Glutamatergic neuron (in vitro differentiated cells): ENCODE results near the gene ARFRP1. TPM values are rescaled to one million over a fixed set of nuclear protein-coding genes. Genes with fewer than 3 reads are reported as not detected.

ENCODE experiments used
- DNase-seq: peaks from one replicate; pipeline ENCODE4 v3.0.0; 2022
- H3K27ac Mint-ChIP-seq: one replicate; pipeline ENCODE4 v1.8.0; 2020; ENCODE audit warnings: mild to moderate bottlenecking, mixed read lengths, inconsistent platforms; ENCODE audit not compliant: unreplicated experiment
- H3K27me3 Mint-ChIP-seq: one replicate; pipeline ENCODE4 v1.8.0; 2020; ENCODE audit warnings: mild to moderate bottlenecking, moderate library complexity, mixed read lengths, inconsistent platforms; ENCODE audit not compliant: unreplicated experiment
- H3K36me3 Mint-ChIP-seq: one replicate; pipeline ENCODE4 v1.8.0; 2020; ENCODE audit warnings: mild to moderate bottlenecking, mixed read lengths, inconsistent platforms; ENCODE audit not compliant: unreplicated experiment
- H3K4me1 Mint-ChIP-seq: one replicate; pipeline ENCODE4 v1.8.0; 2020; ENCODE audit warnings: mild to moderate bottlenecking, low read depth, mixed read lengths, inconsistent platforms; ENCODE audit not compliant: unreplicated experiment
- H3K4me3 Mint-ChIP-seq: one replicate; pipeline ENCODE4 v1.8.0; 2020; ENCODE audit warnings: mild to moderate bottlenecking, mixed read lengths, inconsistent platforms; ENCODE audit not compliant: unreplicated experiment
- H3K9me3 Mint-ChIP-seq: one replicate; pipeline ENCODE4 v1.8.0; 2020; ENCODE audit warnings: mild to moderate bottlenecking, moderate library complexity, mixed read lengths, inconsistent platforms; ENCODE audit not compliant: unreplicated experiment
- CTCF ChIP-seq: fragments of 200-600 bp; sonication (generic); IDR thresholded peaks from one replicate; pipeline ENCODE4 v1.5.0; 2021; ENCODE audit not compliant: partially characterized antibody, unreplicated experiment
- total RNA-seq: library from RNA; stranded (reverse); fragmentation: NEBNext Ultra II Directional; extraction: Animal tissue kit (Norgen Biotek cat#: 25700); gene quantifications from one replicate; pipeline ENCODE4 v1.2.1, GENCODE V29; 2021; ENCODE audit not compliant: unreplicated experiment

ARFRP1 gene
- total RNA-seq, 1 donor from 2014 or later = 51.9 TPM

- H3K9me3 Mint-ChIP-seq = peaks cover 14% of the 10 kb centered on the region
- DNase-seq = no peak
These were observed 42.1 kb upstream of the ARFRP1 start for GRCh38 chr20:63749597-63750508.

GRCh38 chr20:63748934-63749270 lies 41.1 kb upstream of the ARFRP1 start:
- peaks cover 4% of the 10 kb centered on the region for H3K4me1 Mint-ChIP-seq
- TF ChIP-seq CTCF = no peak
- H3K27ac Mint-ChIP-seq = peak overlapping the region; percentile 38
- H3K36me3 Mint-ChIP-seq = no peaks in the 10 kb centered on the region
- H3K27me3 Mint-ChIP-seq = peaks cover 10% of the 10 kb centered on the region
- H3K4me3 Mint-ChIP-seq = no peak overlapping the region
- peaks cover 14% of the 10 kb centered on the region for H3K9me3 Mint-ChIP-seq
- no peak for DNase-seq

More at GRCh38 chr20:63749597-63750508, 42.1 kb upstream of the ARFRP1 start:
- peaks cover 10% of the 10 kb centered on the region for H3K4me1 Mint-ChIP-seq
- no peaks in the 10 kb centered on the region for H3K36me3 Mint-ChIP-seq
- H3K27ac Mint-ChIP-seq = no peak overlapping the region
- no peak overlapping the region for H3K4me3 Mint-ChIP-seq
- H3K27me3 Mint-ChIP-seq = peaks cover 9% of the 10 kb centered on the region
- no peak for TF ChIP-seq CTCF

- Mint-ChIP-seq H3K27ac (no peak overlapping the region), H3K4me3 (no peak overlapping the region), H3K36me3 (no peaks in the 10 kb centered on the region), H3K9me3 (peaks cover 14% of the 10 kb centered on the region), H3K27me3 (peaks cover 13% of the 10 kb centered on the region), H3K4me1 (peaks cover 2% of the 10 kb centered on the region)
- TF ChIP-seq CTCF = no peak
- DNase-seq = no peak
These were observed 40.5 kb upstream of the ARFRP1 start for GRCh38 chr20:63748070-63748933.

- Mint-ChIP-seq H3K36me3 (no peaks in the 10 kb centered on the region), H3K4me3 (no peak overlapping the region), H3K4me1 (peaks cover 2% of the 10 kb centered on the region), H3K27me3 (peaks cover 13% of the 10 kb centered on the region), H3K9me3 (peaks cover 14% of the 10 kb centered on the region), H3K27ac (no peak overlapping the region)
- TF ChIP-seq CTCF = no peak
- peak; percentile 30 for DNase-seq
These were observed 39.9 kb upstream of the ARFRP1 start for GRCh38 chr20:63747622-63748069.
